HEK293 (cell line): ENCODE measurements around the gene SECTM1.
A peak's percentile ranks its signal among the peaks of the same experiment; 100 is the strongest.

ENCODE experiments used
- ATF2 ChIP-seq: fragments of 450-650 bp; formaldehyde crosslinking; IDR thresholded peaks from 2 replicates; pipeline ENCODE4 v1.5.1; 2016; ENCODE audit warnings: missing biosample characterization, missing genetic modification characterization, low read depth
- EGR2 ChIP-seq: fragments of 450-650 bp; formaldehyde crosslinking; IDR thresholded peaks from 2 replicates; pipeline ENCODE4 v1.5.1; 2016; ENCODE audit warnings: low read depth, missing biosample characterization, missing genetic modification characterization
- MYNN ChIP-seq: fragments of 450-650 bp; formaldehyde crosslinking; IDR thresholded peaks from 2 replicates; pipeline ENCODE4 v1.5.1; 2016; ENCODE audit warnings: missing biosample characterization, missing genetic modification characterization, borderline replicate concordance
- PRDM2 ChIP-seq: fragments of 450-650 bp; formaldehyde crosslinking; IDR thresholded peaks from 2 replicates; pipeline ENCODE4 v1.5.1; 2016; ENCODE audit warnings: missing biosample characterization, missing genetic modification characterization, borderline replicate concordance
- PRDM4 ChIP-seq: fragments of 450-650 bp; formaldehyde crosslinking; IDR thresholded peaks from 2 replicates; pipeline ENCODE4 v1.5.1; 2017; ENCODE audit warnings: missing biosample characterization, missing genetic modification characterization
- SCRT2 ChIP-seq: fragments of 450-650 bp; formaldehyde crosslinking; IDR thresholded peaks from 2 replicates; pipeline ENCODE4 v1.5.1; 2016; ENCODE audit warnings: missing biosample characterization, missing genetic modification characterization
- SP2 ChIP-seq: fragments of 450-650 bp; formaldehyde crosslinking; IDR thresholded peaks from 2 replicates; pipeline ENCODE4 v1.5.1; 2016; ENCODE audit warnings: missing biosample characterization, missing genetic modification characterization
- ZBTB48 ChIP-seq: fragments of 450-650 bp; formaldehyde crosslinking; IDR thresholded peaks from 2 replicates; pipeline ENCODE4 v1.5.1; 2016; ENCODE audit warnings: missing biosample characterization, missing genetic modification characterization
- ZNF2 ChIP-seq: fragments of 450-650 bp; formaldehyde crosslinking; IDR thresholded peaks from 2 replicates; pipeline ENCODE4 v1.5.1; 2016; ENCODE audit warnings: missing biosample characterization, missing genetic modification characterization
- ZNF221 ChIP-seq: fragments of 450-650 bp; formaldehyde crosslinking; IDR thresholded peaks from 2 replicates; pipeline ENCODE4 v1.5.1; 2017; ENCODE audit warnings: missing biosample characterization, missing genetic modification characterization, borderline replicate concordance
- ZNF266 ChIP-seq: fragments of 450-650 bp; formaldehyde crosslinking; IDR thresholded peaks from 2 replicates; pipeline ENCODE4 v1.5.1; 2016; ENCODE audit warnings: missing biosample characterization, missing genetic modification characterization, low read depth
- ZNF324 ChIP-seq: fragments of 450-650 bp; formaldehyde crosslinking; IDR thresholded peaks from 2 replicates; pipeline ENCODE4 v1.5.1; 2016; ENCODE audit warnings: missing biosample characterization, missing genetic modification characterization
- ZNF335 ChIP-seq: fragments of 450-650 bp; formaldehyde crosslinking; conservative IDR thresholded peaks from 2 replicates; pipeline ENCODE4 v1.5.1; 2016; ENCODE audit warnings: missing biosample characterization, missing genetic modification characterization
- ZNF398 ChIP-seq: fragments of 450-650 bp; formaldehyde crosslinking; IDR thresholded peaks from 2 replicates; pipeline ENCODE4 v1.5.1; 2017; ENCODE audit warnings: missing biosample characterization, missing genetic modification characterization
- ZNF423 ChIP-seq: fragments of 450-650 bp; formaldehyde crosslinking; IDR thresholded peaks from 2 replicates; pipeline ENCODE4 v1.5.1; 2016; ENCODE audit warnings: missing biosample characterization, missing genetic modification characterization
- ZNF473 ChIP-seq: fragments of 450-650 bp; formaldehyde crosslinking; IDR thresholded peaks from 2 replicates; pipeline ENCODE4 v1.5.1; 2017; ENCODE audit warnings: missing biosample characterization, missing genetic modification characterization
- ZNF555 ChIP-seq: fragments of 450-650 bp; formaldehyde crosslinking; conservative IDR thresholded peaks from 2 replicates; pipeline ENCODE4 v1.5.1; 2017; ENCODE audit warnings: missing biosample characterization, mild to moderate bottlenecking, missing genetic modification characterization, inconsistent platforms
- ZNF623 ChIP-seq: fragments of 450-650 bp; formaldehyde crosslinking; IDR thresholded peaks from 2 replicates; pipeline ENCODE4 v1.5.1; 2016; ENCODE audit warnings: missing biosample characterization, missing genetic modification characterization
- ZNF624 ChIP-seq: fragments of 450-650 bp; formaldehyde crosslinking; IDR thresholded peaks from 2 replicates; pipeline ENCODE4 v1.5.1; 2017; ENCODE audit warnings: missing biosample characterization, missing genetic modification characterization
- ZNF629 ChIP-seq: fragments of 450-650 bp; formaldehyde crosslinking; IDR thresholded peaks from 2 replicates; pipeline ENCODE4 v1.5.1; 2017; ENCODE audit warnings: missing biosample characterization, missing genetic modification characterization
- ZNF639 ChIP-seq: fragments of 450-650 bp; formaldehyde crosslinking; IDR thresholded peaks from 2 replicates; pipeline ENCODE4 v1.5.1; 2016; ENCODE audit warnings: missing biosample characterization, missing genetic modification characterization
- ZNF707 ChIP-seq: fragments of 450-650 bp; formaldehyde crosslinking; IDR thresholded peaks from 2 replicates; pipeline ENCODE4 v1.5.1; 2016; ENCODE audit warnings: missing biosample characterization, missing genetic modification characterization
- ZSCAN23 ChIP-seq: fragments of 450-650 bp; formaldehyde crosslinking; IDR thresholded peaks from 2 replicates; pipeline ENCODE4 v1.5.1; 2016; ENCODE audit warnings: missing biosample characterization, missing genetic modification characterization

SECTM1 gene

GRCh38 chr17:82281502-82282238 is 51.9 kb downstream of the SECTM1 start (continued):
- TF ChIP-seq PRDM2 (tag by site-specific recombination) (peak; percentile 85; the same call in 1 of the 2 replicates), ATF2 (no peak), ZNF707 (no peak), SCRT2 (tag by site-specific recombination) (0 out of 2 replicates have a peak, but pooled peaks have one; percentile 18), ZNF473 (tag by site-specific recombination) (peak; percentile 76; the same call in 1 of the 2 replicates), ZBTB48 (tag by site-specific recombination) (peak; percentile 50), SP2 (tag by site-specific recombination) (0 out of 2 replicates have a peak, but pooled peaks have one; percentile 7), ZNF555 (tag by site-specific recombination) (no peak), EGR2 (tag by site-specific recombination) (peak; percentile 89), ZNF266 (tag by site-specific recombination) (no peak), PRDM4 (no peak), ZNF398 (tag by site-specific recombination) (no peak), MYNN (tag by site-specific recombination) (no peak), ZNF335 (tag by site-specific recombination) (peak; percentile 47; the same call in 1 of the 2 replicates), ZNF2 (tag by site-specific recombination) (no peak), ZNF629 (tag by site-specific recombination) (no peak), ZNF639 (tag by site-specific recombination) (no peak), ZNF221 (tag by site-specific recombination) (no peak), ZNF324 (tag by site-specific recombination) (no peak), ZNF623 (tag by site-specific recombination) (no peak), ZNF423 (no peak), ZNF624 (tag by site-specific recombination) (no peak), ZSCAN23 (tag by site-specific recombination) (no peak)
